Hematopoietic multipotent progenitor cell (in vitro differentiated cells): ENCODE results near the gene WFDC1. TPM values are rescaled to one million over a fixed set of nuclear protein-coding genes. Genes with fewer than 3 reads are reported as not detected.
"Not testable (repeated sequence)": the region's sequence is repeated elsewhere in the genome, so short reads cannot be mapped to it uniquely, and the experiment has no call there.

Experiments used
- DNase-seq, 3 donors: peaks; one replicate each; pipeline ENCODE4 v3.0.0-alpha.2; 2011 to 2015; ENCODE audit warnings: low read depth in 2 of 3, low spot score in 2 of 3
- total RNA-seq: library from RNA; depleted of rRNA; stranded (reverse); fragments of >200 nt; gene quantifications from one replicate; pipeline ENCODE4 v1.2.3, GENCODE V29; 2012

WFDC1 gene
- total RNA-seq, 1 donor: 2.4 TPM

DNA sequence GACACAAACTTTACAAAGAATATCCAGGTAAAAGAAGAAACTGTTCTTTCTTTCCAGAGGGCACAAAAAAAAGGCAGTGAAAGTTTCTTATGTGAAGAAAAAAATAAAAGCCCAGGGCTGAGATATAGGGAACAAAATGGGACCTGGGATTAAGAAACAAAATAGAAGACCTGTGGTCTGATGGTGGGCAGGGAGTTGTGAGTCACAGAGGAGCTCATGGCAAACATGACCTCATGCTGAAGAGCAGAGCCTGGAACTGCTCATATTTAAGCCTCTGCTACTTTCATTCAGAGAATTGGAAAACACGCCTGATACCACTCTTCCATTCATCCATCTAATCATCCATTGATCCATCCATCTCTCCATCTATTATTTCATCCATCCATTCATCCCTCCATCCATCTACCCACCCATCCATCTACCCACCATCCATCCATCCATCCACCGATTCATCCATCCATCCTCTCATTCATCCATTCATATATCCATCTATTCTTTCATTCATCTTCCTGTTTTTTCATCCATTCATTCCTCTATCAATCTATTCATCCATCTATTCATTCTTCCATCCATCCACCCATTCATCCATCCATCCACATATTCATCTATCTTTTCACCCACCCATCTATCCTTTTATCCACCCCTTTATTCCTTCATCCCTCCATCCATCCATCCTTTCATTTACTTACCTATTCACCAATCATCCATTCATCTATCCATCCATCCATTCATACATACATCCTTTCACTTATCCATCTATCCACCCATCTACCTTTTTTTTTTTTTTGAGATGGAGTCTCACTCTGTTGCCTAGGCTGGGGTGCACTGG, 30.0 kb downstream of the WFDC1 start:
- no peak for DNase-seq

DNA sequence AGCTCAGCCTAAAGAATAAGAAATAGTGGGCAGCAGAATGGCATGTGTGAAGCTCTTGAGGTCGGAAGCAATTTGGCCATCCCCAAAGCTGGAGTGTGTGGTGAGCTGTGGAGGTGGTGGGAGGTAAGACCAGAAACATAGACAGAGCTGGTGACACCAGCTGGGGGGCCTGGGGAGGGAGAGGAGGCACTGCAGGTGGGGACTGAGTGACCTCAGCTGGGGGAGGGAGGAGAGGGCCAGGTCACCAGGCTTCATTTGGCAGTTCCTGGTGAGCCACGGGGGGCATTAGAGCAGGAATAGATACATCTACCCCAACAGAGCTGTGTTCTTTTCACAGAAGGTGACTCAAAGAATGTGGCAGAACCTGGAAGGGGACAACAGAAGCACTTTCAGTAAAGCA, 31.9 kb downstream of the WFDC1 start:
- DNase-seq: no peak

DNA sequence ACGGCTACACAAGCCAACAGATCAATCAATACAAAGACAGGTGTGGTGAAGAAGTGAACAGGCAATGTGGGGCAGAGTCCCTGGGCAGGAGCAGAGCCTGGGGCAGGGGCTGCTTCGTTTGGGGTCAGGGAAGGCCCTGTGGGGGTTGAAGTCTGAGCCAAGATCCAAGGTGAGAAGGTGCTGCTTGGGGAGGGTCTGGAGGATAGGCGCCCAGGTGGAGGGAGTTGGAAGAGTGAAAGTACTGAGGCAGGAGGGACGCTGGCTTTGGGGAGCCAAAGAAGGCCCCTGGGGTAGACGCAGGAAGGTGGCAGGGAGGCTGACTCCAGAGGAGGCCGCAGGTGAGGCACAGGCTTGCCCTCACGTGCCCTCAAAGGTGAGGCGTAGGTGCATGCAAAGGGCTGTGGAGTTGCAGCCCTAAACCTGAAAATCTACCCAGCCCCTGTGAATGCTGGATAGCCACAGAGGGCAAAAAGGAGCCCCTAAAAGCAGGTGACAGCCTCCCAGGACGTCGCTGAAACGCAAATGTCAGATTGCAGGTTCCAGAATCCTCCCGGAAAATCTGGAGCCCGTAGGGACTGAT, 33.3 kb downstream of the WFDC1 start:
- no peak for DNase-seq

DNA sequence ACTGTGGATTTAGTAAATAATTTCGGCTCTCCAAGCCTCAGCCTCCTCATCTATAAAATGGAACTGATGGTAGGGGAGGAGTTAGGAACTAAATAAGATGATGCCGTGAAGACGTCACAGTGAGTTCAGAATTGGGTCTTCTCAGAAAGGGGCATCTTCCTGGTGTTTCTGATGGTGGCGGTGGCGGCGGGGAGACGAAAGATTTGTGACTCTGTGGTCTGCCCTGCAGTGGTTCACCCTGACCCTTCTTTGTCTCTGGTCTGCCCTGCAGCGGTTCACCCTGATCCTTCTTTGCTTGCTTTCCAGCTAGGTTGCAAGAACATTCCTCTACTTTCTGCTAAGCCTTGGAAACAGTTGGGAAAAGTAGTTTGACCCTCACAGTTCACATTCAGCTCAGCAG, 34.3 kb downstream of the WFDC1 start:
- DNase-seq: no peak

DNA sequence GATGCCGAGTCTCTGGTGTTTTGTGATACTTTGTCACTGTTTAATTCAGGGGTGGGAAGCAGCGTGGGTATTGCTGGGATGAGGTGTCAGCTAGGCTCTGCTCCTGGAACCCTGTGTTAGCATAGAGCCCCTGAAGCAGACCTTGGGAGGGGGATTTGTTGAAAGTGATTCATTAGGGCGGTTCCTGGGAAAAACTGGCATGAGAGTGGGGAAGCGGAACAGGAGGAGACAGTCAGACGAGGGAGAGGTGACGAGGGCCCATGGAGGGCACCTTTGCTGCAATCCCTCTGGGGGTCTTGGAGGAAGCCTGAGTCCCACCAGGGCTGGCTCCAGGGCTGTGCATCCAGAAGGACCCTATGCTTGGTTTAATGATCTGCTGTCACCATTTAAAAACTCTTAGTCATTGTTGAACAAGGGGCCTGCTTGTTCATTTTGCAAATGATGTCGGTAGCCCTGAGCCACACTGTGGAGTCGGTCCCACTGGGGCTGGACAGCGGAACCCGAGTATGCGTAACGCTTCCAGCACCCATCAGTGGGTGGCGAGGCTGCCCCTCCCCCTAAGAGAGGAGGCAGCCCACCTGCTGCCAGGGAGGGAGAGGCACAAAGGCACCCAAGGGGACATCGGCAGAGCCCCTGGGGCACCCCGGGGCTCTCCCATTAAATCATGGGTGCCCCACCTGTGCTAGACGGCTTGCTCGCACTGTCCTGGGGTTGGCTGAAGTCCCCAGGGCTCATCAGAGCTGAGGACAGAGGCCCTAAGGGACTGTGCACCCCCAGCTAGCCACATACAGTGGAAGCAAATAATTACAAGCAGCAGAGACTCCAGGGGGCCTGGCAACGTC, 35.4 kb downstream of the WFDC1 start:
- no peak for DNase-seq

DNA sequence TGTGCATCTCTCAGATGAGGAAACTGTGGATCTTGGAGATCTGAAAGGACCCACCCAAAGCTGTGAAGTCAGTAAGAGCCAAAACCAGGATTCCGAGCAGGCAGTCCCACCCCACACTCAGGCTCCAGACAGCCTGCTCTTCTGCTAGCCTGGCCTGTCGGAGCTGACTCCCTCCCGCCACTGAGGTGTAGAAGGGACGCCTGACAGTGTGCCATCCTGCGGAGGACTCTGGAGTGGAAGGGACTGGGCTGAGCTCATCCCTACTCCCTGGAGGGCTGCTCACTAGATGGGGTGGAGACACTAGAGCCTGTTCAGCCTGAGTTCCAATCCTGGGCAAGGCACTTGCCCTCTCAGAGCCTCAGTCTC, 36.0 kb downstream of the WFDC1 start:
- DNase-seq: no peak

DNA sequence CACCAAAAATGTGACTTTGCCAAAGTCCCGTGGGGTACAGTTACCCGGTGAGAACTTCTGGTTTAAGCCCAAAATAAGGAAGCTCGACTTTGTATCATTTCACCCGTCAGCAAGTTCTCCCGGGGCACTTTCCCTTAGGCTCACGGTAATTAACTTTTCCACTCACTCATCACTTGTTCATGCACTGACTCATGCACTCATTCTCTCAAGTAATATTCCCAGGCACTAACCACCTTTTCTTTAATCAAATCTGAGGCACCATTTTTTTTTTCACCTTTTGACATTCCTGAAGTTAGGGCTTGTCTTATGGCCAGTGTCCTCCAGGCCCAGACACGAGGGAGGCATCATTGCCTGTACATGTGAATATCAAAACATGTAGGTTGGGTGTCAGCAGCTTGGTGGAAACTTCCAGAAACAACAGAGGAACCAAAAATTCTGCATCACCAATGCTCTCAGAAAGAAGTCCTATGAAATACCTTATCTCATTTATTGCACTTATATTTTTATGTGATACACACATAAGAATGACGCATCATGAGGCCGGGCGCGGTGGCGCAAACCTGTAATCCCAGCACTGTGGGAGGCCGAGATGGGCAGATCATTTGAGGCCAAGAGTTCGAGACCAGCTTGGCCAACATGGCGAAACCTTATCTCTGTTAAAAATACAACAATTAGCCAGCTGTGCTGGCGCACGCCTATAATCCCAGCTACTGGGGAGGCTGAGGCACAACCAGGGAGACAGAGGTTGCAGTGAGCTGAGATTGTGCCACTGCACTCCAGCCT, 37.5 kb downstream of the WFDC1 start:
- no peak for DNase-seq

DNA sequence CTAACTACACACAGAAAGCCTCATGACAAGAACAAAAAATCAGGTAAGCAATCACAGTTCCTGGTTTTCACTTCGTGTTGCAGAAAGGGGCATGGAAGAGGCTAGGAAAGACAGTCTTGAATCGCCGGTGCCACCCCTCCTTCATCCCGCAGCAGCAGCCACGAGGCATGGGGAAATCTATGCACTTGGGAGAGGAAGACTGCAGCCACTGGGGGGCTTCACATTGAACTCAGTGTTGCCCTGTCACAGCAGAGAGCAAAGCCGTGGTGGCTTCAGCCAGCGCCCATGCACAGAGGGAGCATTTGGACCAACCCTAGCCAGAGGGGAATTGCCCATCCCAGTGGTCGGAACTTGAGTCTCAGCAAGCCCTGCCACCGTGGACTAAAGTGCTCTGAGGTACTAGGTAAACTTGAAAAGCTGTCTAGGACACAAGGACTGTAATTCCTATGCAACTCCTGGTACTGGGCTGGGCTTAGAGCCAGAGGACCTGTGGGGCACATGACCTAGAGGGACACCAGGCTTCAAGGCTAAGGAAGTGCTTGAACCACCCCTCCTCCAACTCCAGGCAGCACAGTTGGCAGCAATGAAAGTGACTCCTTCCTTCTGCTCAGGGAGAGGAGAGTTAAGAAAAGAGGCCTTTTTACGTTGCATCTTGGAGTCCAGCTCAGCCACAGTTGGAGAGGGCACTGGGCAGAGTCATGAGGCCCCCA, 38.5 kb downstream of the WFDC1 start:
- DNase-seq: no peak

DNA sequence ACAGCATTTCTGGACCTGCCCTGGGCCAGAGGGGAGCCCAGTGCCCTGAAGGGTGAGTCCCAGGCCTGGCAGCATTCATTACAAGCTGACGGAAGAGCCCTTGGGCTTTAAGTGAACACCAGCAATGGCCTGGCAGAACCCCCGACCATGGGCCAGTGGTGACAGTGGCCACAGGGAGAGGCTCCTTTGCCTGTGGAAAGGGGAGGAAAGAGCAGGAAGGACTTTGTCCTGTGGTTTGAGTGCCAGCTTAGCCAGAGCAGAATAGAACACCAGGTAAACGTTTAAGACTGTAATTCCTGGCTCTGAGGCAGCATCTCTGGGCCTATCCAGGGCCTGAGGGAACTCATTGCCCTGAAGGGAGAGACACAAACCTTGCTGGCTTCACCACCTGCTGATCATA, 39.4 kb downstream of the WFDC1 start:
- no peak for DNase-seq

DNA sequence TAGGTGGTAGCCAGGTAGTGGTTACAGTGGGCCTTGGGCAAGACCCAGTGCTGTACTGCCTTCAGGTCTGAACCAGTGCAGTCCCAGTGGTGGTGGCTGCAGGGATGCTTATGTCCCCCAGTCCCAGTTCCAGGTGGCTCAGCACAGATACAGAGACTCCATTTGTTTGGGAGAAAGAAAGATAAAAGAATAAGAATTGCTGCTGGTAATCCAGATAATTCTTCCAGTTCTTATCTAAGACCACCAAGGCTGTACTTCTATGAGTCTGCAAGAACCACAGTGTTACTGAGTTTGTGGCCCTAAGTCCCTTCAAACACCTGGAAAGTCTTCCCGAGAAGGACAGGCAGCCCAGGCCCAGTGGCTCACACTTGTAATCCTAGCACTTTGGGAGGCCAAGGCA, 39.8 kb downstream of the WFDC1 start:
- no peak for DNase-seq

DNA sequence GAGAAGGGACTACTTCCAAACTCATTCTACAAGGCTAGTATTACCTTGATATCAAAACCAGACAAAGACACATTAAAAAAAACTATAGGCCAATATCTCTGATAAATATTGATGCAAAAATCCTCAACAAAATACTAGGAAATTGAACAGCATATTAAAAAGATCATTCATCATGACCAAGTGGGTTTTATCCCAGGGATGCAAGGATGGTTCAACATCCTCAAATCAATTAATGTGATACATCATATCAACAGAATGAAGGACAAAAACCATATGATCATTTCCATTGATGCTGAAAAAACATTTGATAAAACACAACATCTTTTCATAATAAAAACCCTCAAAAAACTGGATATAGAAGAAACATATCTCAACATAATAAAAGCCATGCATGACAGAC, 42.6 kb downstream of the WFDC1 start:
- DNase-seq: not testable (repeated sequence)

DNA sequence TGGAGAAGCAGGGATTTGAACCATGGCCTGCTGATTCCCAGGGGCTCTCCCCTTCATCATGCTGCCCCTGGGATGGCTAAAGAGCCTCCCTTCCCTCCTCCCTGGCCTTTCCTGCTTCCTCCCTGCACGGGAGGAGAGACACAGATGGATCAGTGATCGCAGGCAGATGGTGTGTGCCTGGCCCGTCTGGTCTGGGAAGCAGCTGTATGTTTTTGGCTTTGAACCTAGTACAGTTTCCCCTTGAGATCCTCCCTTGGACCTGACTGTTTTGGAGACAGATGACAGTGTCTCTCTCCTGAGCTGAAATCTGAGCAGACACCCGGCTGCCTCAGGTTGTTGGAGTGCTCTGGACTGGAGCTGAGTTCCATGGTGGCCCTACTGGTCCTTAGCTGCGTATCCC, 44.6 kb downstream of the WFDC1 start:
- DNase-seq: no peak

DNA sequence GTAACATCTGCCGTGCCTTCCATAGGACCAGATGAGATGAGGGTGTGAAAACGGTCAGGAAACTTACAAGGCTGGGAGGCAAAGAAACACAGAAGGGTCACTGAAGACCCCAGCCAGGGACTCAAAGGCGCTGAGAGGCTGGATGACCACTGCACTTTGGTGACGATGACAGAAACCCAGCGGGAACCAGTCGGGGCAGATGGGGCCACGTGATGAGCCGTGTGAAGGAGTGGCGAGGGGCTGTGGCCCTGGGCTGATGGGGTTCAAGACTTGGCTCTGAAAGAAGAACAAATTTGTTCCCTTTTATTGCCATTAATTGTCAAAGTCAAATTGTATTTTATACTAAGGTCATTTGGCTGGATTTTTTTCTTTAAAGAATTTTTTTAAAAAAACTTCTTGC, 45.1 kb downstream of the WFDC1 start:
- no peak for DNase-seq

DNA sequence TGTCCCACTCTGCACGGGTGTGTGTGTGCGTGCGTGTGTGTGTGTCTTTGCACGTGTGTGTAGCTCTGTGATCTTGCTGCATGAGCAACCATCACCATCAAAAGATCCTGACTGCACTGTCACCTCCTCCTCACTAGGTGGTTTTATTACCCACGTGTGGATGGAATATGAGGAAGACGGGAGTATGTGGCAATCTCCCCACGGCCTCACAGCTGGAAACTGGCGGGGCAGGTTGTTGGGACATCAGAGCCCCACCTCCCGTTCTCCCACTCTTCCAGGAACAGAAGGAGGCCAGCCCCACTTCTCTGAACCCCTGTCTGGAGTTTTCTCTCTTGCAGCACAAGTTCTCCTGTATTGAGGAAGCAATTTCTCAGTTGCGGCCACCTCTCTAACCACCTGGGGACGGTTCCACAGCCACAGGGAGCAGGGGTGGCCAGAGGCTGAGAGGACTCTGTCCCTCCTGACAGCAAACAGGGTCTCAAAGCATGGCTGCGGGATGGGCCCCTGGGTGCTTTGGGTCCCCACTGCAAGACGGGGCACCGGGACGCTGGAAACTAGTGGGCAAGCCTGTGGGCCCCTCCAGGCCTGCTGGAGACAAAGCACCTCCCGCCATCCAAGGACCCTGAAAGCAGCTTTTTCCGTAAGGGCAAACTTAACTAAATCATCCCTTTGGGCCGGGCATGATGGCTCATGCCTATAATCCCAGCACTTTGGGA, 45.8 kb downstream of the WFDC1 start:
- no peak for DNase-seq

DNA sequence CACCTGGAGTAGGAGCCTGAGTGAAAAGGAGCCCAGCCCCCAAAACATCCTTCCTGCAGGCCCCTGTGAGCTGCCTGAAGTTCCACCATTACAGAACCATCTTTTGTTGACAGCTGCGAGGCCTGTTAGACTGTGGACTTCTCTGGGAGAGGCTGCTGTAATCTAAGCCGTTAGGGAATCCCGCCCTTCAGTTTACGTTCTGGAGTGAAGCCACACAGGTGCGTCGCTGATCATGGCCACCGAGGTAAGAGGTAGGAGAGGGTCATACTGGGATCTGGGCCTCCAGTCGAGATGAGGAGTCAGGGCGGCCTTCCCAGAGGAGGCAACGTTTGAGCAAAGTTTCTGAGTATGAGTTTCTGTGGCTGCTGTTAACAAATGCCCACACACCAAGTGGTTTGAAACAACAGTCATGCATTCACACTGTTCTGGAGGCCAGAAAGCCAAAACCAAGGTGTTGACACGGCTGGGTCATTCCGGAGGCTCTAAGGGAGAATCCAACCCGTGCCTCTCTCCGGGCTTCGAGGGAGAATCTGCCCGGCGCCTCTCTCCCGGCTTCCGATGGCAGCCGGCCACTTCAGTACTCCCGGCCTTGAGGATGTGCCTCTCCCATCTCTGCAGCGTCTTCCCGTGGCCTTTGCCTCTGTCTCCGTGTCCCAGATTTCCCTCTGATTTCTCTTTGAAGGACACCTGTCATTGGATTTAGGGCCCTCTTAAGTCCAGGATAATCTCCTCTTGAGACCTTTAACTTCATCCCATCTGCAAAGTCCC, 47.0 kb downstream of the WFDC1 start:
- no peak for DNase-seq

DNA sequence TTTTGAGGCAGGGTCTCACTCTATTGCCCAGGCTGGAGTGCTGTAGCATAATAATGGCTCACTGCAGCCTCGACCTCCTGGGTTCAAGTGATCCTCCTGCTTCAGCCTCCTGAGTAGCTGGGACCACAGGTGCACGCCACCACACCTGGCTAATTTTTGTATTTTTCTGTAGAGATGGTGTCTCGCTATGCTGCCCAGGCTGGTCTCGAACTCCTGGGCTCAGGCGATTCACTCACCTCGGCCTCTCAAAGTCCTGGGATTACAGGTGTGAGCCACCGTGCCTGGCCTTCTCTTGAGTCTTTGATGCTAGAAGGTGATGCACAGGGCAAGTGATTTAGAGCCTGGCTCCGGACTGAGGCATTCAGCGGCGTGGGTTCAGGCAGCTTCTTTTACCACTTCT, 49.1 kb downstream of the WFDC1 start:
- DNase-seq: not testable (repeated sequence)

DNA sequence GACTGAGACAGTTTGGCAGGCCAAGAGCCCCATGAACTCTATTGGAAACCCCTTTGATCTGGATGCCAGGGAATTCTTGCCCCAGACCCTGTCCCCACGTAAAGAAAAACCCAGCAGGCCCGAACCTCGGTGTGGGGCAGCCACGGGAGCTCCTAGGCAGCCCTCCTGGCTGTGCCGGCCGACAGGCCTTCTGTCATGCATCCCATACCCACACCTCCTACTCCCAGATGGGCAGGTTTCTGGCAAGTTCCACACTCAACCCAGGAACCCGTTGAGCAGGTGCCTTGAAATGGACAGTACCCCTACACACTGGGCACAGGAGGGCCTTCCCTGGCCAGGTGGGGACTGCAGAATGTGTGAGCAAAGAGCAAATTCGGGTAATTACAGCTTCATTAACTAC, 50.1 kb downstream of the WFDC1 start:
- no peak for DNase-seq

DNA sequence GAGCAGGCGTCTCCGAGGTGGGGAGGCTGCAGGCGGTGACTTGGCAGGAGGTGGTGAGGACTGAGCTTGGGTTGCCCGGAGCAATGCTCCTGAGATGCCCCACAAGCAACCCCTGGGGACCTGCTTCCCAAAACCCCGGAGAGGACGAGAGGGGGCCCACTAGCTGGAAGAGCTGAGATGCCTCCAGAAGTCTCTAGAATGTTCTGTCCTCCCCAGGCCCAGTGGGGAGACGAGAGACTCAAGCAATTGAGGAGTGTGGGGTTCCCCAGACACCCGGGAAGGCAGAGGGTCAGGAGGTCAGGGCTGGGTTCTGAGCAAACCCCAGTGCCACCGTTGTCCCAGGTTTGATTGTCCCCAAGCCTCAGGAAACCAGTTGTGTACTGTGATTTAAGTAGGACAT, 52.5 kb downstream of the WFDC1 start:
- no peak for DNase-seq

DNA sequence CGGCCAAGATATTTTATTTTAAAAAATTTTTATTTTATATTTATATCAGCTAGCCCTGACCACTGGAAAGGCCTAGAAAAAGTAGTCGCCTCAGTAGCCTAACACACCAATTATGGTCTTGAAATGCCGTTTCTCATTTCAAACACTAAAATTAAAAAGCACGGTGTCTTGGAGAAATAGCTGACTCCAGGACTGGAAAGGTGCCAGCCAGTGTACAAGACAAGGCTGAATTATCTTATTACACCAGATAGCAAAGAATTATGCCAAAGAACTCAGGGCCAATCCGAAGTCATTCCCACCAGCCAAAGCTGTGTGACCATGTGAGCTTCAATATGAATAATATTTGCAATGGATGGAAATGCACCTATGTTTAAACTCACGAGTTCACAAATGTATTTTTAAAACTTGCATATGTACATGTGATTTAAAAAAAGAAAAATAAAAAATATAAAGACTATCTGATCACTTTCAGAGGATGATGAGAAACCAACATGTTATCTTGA, 53.8 kb downstream of the WFDC1 start:
- no peak for DNase-seq
